GM23338 (cell line): Measurements from ENCODE around the gene SUPT3H. TPM values are rescaled to one million over a fixed set of nuclear protein-coding genes. Genes with fewer than 3 reads are reported as not detected.

Experiments
- ATAC-seq: fragments of 200-7000 bp; cut with Tn5 transposase; 3 replicates; pipeline ENCODE4 v1.9.1; 2020
- DNase-seq: peaks from one replicate; pipeline ENCODE4 v3.0.0-alpha.2; 2015; ENCODE audit warnings: low spot score
- H2AFZ ChIP-seq: fragments of 200-600 bp; sonication (generic); 2 replicates; pipeline ENCODE4 v1.8.0; 2016; ENCODE audit warnings: antibody characterized with exemption, mild to moderate bottlenecking, moderate library complexity
- H3F3A ChIP-seq: fragments of 200-600 bp; sonication (generic); replicated peaks from 2 replicates; pipeline ENCODE4 v1.8.0; 2017; ENCODE audit warnings: antibody characterized with exemption, mixed run types, low read depth
- H3K27ac ChIP-seq: fragments of 200-600 bp; sonication (generic); 2 replicates; pipeline ENCODE4 v1.6.1; 2016; ENCODE audit warnings: low read depth
- H3K27me3 ChIP-seq: fragments of 200-600 bp; sonication (generic); 2 replicates; pipeline ENCODE4 v1.8.0; 2016; ENCODE audit warnings: mild to moderate bottlenecking, mixed run types, moderate library complexity; ENCODE audit not compliant: insufficient read depth
- H3K36me3 ChIP-seq: fragments of 200-600 bp; sonication (generic); 2 replicates; pipeline ENCODE4 v1.8.0; 2016; ENCODE audit warnings: mild to moderate bottlenecking; ENCODE audit not compliant: insufficient read depth
- H3K4me1 ChIP-seq: fragments of 200-600 bp; sonication (generic); 2 replicates; pipeline ENCODE4 v1.8.0; 2016; ENCODE audit warnings: mild to moderate bottlenecking, moderate library complexity; ENCODE audit not compliant: insufficient read depth
- H3K4me2 ChIP-seq: fragments of 200-600 bp; sonication (generic); 2 replicates; pipeline ENCODE4 v1.7.1; 2017; ENCODE audit warnings: mixed run types
- H3K4me3 ChIP-seq: fragments of 200-600 bp; sonication (generic); 2 replicates; pipeline ENCODE4 v1.6.1; 2016; ENCODE audit warnings: mixed run types
- H3K79me2 ChIP-seq: fragments of 200-600 bp; sonication (generic); replicated peaks from 2 replicates; pipeline ENCODE4 v1.8.0; 2017; ENCODE audit warnings: mild to moderate bottlenecking; ENCODE audit not compliant: insufficient read depth
- H3K9me2 ChIP-seq: fragments of 200-600 bp; sonication (generic); 2 replicates; pipeline ENCODE4 v1.8.0; 2017; ENCODE audit not compliant: insufficient read depth
- H4K20me1 ChIP-seq: fragments of 200-600 bp; sonication (generic); replicated peaks from 2 replicates; pipeline ENCODE4 v1.8.0; 2017; ENCODE audit warnings: mild to moderate bottlenecking; ENCODE audit not compliant: insufficient read depth
- H3K27ac Mint-ChIP-seq: 2 replicates; pipeline ENCODE4 v1.8.0; 2020; ENCODE audit warnings: inconsistent platforms, mild to moderate bottlenecking, moderate library complexity, mixed read lengths
- H3K27me3 Mint-ChIP-seq: 3 replicates; pipeline ENCODE4 v1.8.0; 2022; ENCODE audit warnings: low read depth, mild to moderate bottlenecking, moderate library complexity, mixed read lengths, inconsistent platforms; ENCODE audit not compliant: insufficient read depth, poor library complexity
- H3K36me3 Mint-ChIP-seq: 3 replicates; pipeline ENCODE4 v1.8.0; 2021; ENCODE audit warnings: low read depth, mild to moderate bottlenecking, inconsistent platforms, moderate library complexity, mixed read lengths
- H3K4me1 Mint-ChIP-seq: 3 replicates; pipeline ENCODE4 v1.8.0; 2020; ENCODE audit warnings: mild to moderate bottlenecking, inconsistent platforms, mixed read lengths
- H3K4me3 Mint-ChIP-seq: 3 replicates; pipeline ENCODE4 v1.8.0; 2021; ENCODE audit warnings: moderate library complexity, mild to moderate bottlenecking, inconsistent platforms, mixed read lengths
- H3K9me3 Mint-ChIP-seq: 3 replicates; pipeline ENCODE4 v1.8.0; 2020; ENCODE audit warnings: moderate library complexity, mild to moderate bottlenecking, inconsistent platforms, mixed read lengths
- CREB1 ChIP-seq: fragments of 250-450 bp; sonication (Bioruptor Pico); IDR thresholded peaks from 2 replicates; pipeline ENCODE4 v1.5.0; 2020; ENCODE audit warnings: low read depth, mild to moderate bottlenecking, moderate library complexity
- EZH2 ChIP-seq: fragments of 200-600 bp; sonication (generic); IDR thresholded peaks from one replicate; pipeline ENCODE4 v1.8.0; 2017; ENCODE audit warnings: antibody characterized with exemption, mild to moderate bottlenecking, low read depth; ENCODE audit not compliant: unreplicated experiment
- EZH2phosphoT487 ChIP-seq: fragments of 200-600 bp; sonication (generic); IDR thresholded peaks from one replicate; pipeline ENCODE4 v1.8.1; 2018; ENCODE audit warnings: antibody characterized with exemption; ENCODE audit not compliant: unreplicated experiment
- JUNB ChIP-seq: IDR thresholded peaks from one replicate; pipeline ENCODE4 v1.6.1; 2016; ENCODE audit warnings: antibody characterized with exemption; ENCODE audit not compliant: unreplicated experiment
- POLR2AphosphoS5 ChIP-seq: IDR thresholded peaks from 2 replicates; pipeline ENCODE4 v1.6.1; 2016; ENCODE audit warnings: antibody characterized with exemption, low read depth
- STAT1 ChIP-seq: IDR thresholded peaks from one replicate; pipeline ENCODE4 v1.6.1; 2016; ENCODE audit warnings: antibody characterized with exemption; ENCODE audit not compliant: unreplicated experiment
- ZNF114 ChIP-seq: fragments of 250-450 bp; sonication (Bioruptor Pico); IDR thresholded peaks from 2 replicates; pipeline ENCODE4 v1.5.0; 2020; ENCODE audit warnings: mild to moderate bottlenecking, moderate library complexity
- ZNF331 ChIP-seq: fragments of 250-450 bp; sonication (Bioruptor Pico); IDR thresholded peaks from 2 replicates; pipeline ENCODE4 v1.5.0; 2020; ENCODE audit warnings: low read depth, mild to moderate bottlenecking, moderate library complexity
- polyA plus RNA-seq: library from polyadenylated mRNA; unstranded; fragments of >200 nt; fragmentation: Nextera tagmentation; extraction: Ambion mirVana; gene quantifications from 2 replicates; pipeline ENCODE4 v1.2.1, GENCODE V29; 2016
- total RNA-seq: library from RNA; depleted of rRNA; stranded (reverse); fragments of >200 nt; shearing (Covaris generic); gene quantifications from 2 replicates; pipeline ENCODE4 v1.2.3, GENCODE V29; 2014
- TF ChIP-seq, protein P1 (sequence below): IDR thresholded peaks from one replicate; pipeline ENCODE4 v1.6.1; 2018; ENCODE audit warnings: antibody characterized with exemption; ENCODE audit not compliant: unreplicated experiment
- TF ChIP-seq, protein P2 (sequence below): IDR thresholded peaks from 2 replicates; pipeline ENCODE4 v1.6.1; 2016; ENCODE audit warnings: antibody characterized with exemption
- TF ChIP-seq, protein P3 (sequence below): fragments of 250-450 bp; sonication (Bioruptor Pico); IDR thresholded peaks from 2 replicates; pipeline ENCODE4 v1.5.0; 2020; ENCODE audit warnings: mild to moderate bottlenecking, moderate library complexity
- TF ChIP-seq, protein P4 (sequence below), 2 experiments: fragments of 200-600 bp in 1 of 2; sonication (generic) in 1 of 2; conservative IDR thresholded peaks; 2 replicates each; pipeline versions ENCODE4 v1.5.1 to v1.6.1; 2016 to 2017; ENCODE audit warnings: antibody characterized with exemption in 2 of 2, low read depth in 2 of 2, mild to moderate bottlenecking in 2 of 2, moderate library complexity in 1 of 2

Gene SUPT3H
- total and polyA plus RNA-seq, 2 experiments from 2014 or later = 11.4 to 30.1 TPM

DNA sequence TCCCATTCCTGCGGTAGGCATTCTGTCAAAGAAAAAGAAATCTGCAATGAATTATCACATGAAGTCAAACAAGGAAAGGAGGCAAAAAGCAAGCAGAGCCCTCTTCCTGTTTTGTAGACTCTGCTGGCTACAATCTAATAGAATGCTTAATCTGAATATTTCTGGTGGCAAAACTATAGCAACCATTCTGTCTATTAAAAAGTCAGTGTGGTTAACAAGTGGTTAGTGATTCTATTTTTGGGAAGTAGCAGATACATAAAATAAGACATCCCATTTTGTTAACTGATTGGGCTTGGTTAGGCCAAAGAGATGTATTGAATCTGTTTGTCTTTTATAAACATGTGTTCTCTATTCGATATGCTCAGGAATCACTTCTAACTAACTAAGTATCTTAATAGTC lies 547.9 kb downstream of the SUPT3H start (continued):
- TF ChIP-seq, protein P1, sequence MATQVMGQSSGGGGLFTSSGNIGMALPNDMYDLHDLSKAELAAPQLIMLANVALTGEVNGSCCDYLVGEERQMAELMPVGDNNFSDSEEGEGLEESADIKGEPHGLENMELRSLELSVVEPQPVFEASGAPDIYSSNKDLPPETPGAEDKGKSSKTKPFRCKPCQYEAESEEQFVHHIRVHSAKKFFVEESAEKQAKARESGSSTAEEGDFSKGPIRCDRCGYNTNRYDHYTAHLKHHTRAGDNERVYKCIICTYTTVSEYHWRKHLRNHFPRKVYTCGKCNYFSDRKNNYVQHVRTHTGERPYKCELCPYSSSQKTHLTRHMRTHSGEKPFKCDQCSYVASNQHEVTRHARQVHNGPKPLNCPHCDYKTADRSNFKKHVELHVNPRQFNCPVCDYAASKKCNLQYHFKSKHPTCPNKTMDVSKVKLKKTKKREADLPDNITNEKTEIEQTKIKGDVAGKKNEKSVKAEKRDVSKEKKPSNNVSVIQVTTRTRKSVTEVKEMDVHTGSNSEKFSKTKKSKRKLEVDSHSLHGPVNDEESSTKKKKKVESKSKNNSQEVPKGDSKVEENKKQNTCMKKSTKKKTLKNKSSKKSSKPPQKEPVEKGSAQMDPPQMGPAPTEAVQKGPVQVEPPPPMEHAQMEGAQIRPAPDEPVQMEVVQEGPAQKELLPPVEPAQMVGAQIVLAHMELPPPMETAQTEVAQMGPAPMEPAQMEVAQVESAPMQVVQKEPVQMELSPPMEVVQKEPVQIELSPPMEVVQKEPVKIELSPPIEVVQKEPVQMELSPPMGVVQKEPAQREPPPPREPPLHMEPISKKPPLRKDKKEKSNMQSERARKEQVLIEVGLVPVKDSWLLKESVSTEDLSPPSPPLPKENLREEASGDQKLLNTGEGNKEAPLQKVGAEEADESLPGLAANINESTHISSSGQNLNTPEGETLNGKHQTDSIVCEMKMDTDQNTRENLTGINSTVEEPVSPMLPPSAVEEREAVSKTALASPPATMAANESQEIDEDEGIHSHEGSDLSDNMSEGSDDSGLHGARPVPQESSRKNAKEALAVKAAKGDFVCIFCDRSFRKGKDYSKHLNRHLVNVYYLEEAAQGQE = no peak
- TF ChIP-seq, protein P2, sequence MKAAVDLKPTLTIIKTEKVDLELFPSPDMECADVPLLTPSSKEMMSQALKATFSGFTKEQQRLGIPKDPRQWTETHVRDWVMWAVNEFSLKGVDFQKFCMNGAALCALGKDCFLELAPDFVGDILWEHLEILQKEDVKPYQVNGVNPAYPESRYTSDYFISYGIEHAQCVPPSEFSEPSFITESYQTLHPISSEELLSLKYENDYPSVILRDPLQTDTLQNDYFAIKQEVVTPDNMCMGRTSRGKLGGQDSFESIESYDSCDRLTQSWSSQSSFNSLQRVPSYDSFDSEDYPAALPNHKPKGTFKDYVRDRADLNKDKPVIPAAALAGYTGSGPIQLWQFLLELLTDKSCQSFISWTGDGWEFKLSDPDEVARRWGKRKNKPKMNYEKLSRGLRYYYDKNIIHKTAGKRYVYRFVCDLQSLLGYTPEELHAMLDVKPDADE = no peak
- TF ChIP-seq EZH2 (no peak), POLR2AphosphoS5 (no peak), EZH2phosphoT487 (no peak), ZNF331 (CRISPR knock-in tag) (no peak), CREB1 (no peak), JUNB (no peak)

DNA sequence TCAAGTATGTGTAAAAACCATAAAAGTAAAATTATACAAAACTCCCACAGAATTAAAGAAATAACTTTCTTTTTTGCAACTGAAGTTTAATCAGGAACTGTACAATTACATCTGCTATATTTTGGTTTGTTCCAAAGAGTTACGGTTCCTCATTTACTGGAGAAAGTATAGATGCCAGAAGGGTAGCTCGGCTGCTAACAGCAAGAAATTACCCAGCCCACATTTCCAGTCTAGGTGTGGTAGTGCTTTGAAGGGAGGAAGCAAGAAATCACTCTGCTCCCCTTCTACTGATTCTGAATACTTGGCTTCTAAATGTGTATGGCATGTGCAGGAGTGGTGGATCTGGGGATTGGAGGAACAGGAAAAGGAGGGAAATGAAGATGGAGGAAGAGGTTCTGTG lies 549.0 kb downstream of the SUPT3H start:
- Histone ChIP-seq H3K79me2 (no peaks in the 10 kb centered on the region), H3K27me3 (no peaks in the 10 kb centered on the region), H4K20me1 (no peaks in the 10 kb centered on the region), H3K4me2 (no peak overlapping the region), H2AFZ (no peak overlapping the region), H3K27ac (no peak overlapping the region), H3K4me1 (peaks cover 38% of the 10 kb centered on the region), H3K9me2 (no peaks in the 10 kb centered on the region), H3K36me3 (no peaks in the 10 kb centered on the region), H3K4me3 (no peak overlapping the region), H3F3A (no peaks in the 10 kb centered on the region)
- no peaks in the 10 kb centered on the region for H3K27me3 Mint-ChIP-seq
- no peak for ATAC-seq
- peak overlapping the region; percentile 5 for H3K27ac Mint-ChIP-seq
- no peak overlapping the region for H3K4me3 Mint-ChIP-seq
- no peaks in the 10 kb centered on the region for H3K9me3 Mint-ChIP-seq
- DNase-seq = no peak
- H3K36me3 Mint-ChIP-seq = no peaks in the 10 kb centered on the region
- H3K4me1 Mint-ChIP-seq = peaks cover 44% of the 10 kb centered on the region
- TF ChIP-seq ZNF114 (no peak), STAT1 (no peak), JUNB (no peak), EZH2phosphoT487 (no peak), EZH2 (no peak)
- TF ChIP-seq, protein P3, sequence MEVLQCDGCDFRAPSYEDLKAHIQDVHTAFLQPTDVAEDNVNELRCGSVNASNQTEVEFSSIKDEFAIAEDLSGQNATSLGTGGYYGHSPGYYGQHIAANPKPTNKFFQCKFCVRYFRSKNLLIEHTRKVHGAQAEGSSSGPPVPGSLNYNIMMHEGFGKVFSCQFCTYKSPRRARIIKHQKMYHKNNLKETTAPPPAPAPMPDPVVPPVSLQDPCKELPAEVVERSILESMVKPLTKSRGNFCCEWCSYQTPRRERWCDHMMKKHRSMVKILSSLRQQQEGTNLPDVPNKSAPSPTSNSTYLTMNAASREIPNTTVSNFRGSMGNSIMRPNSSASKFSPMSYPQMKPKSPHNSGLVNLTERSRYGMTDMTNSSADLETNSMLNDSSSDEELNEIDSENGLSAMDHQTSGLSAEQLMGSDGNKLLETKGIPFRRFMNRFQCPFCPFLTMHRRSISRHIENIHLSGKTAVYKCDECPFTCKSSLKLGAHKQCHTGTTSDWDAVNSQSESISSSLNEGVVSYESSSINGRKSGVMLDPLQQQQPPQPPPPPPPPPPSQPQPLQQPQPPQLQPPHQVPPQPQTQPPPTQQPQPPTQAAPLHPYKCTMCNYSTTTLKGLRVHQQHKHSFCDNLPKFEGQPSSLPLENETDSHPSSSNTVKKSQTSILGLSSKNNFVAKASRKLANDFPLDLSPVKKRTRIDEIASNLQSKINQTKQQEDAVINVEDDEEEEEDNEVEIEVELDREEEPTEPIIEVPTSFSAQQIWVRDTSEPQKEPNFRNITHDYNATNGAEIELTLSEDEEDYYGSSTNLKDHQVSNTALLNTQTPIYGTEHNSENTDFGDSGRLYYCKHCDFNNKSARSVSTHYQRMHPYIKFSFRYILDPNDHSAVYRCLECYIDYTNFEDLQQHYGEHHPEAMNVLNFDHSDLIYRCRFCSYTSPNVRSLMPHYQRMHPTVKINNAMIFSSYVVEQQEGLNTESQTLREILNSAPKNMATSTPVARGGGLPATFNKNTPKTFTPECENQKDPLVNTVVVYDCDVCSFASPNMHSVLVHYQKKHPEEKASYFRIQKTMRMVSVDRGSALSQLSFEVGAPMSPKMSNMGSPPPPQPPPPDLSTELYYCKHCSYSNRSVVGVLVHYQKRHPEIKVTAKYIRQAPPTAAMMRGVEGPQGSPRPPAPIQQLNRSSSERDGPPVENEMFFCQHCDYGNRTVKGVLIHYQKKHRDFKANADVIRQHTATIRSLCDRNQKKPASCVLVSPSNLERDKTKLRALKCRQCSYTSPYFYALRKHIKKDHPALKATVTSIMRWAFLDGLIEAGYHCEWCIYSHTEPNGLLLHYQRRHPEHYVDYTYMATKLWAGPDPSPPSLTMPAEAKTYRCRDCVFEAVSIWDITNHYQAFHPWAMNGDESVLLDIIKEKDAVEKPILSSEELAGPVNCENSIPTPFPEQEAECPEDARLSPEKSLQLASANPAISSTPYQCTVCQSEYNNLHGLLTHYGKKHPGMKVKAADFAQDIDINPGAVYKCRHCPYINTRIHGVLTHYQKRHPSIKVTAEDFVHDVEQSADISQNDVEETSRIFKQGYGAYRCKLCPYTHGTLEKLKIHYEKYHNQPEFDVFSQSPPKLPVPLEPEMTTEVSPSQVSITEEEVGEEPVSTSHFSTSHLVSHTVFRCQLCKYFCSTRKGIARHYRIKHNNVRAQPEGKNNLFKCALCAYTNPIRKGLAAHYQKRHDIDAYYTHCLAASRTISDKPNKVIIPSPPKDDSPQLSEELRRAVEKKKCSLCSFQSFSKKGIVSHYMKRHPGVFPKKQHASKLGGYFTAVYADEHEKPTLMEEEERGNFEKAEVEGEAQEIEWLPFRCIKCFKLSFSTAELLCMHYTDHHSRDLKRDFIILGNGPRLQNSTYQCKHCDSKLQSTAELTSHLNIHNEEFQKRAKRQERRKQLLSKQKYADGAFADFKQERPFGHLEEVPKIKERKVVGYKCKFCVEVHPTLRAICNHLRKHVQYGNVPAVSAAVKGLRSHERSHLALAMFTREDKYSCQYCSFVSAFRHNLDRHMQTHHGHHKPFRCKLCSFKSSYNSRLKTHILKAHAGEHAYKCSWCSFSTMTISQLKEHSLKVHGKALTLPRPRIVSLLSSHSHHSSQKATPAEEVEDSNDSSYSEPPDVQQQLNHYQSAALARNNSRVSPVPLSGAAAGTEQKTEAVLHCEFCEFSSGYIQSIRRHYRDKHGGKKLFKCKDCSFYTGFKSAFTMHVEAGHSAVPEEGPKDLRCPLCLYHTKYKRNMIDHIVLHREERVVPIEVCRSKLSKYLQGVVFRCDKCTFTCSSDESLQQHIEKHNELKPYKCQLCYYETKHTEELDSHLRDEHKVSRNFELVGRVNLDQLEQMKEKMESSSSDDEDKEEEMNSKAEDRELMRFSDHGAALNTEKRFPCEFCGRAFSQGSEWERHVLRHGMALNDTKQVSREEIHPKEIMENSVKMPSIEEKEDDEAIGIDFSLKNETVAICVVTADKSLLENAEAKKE (CRISPR knock-in tag) = no peak
- TF ChIP-seq, protein P4, sequence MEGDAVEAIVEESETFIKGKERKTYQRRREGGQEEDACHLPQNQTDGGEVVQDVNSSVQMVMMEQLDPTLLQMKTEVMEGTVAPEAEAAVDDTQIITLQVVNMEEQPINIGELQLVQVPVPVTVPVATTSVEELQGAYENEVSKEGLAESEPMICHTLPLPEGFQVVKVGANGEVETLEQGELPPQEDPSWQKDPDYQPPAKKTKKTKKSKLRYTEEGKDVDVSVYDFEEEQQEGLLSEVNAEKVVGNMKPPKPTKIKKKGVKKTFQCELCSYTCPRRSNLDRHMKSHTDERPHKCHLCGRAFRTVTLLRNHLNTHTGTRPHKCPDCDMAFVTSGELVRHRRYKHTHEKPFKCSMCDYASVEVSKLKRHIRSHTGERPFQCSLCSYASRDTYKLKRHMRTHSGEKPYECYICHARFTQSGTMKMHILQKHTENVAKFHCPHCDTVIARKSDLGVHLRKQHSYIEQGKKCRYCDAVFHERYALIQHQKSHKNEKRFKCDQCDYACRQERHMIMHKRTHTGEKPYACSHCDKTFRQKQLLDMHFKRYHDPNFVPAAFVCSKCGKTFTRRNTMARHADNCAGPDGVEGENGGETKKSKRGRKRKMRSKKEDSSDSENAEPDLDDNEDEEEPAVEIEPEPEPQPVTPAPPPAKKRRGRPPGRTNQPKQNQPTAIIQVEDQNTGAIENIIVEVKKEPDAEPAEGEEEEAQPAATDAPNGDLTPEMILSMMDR (conservative IDR thresholded peaks at IDR 0.05; ENCODE audit: low read depth in 2 of 2) = no peak
